HG03139 (cell line): ENCODE measurements around the gene ULK2.
"Not testable (repeated sequence)": the region's sequence is repeated elsewhere in the genome, so short reads cannot be mapped to it uniquely, and the experiment has no call there.

Source experiments
- ATAC-seq: cut with Tn5 transposase; IDR thresholded peaks from one replicate; pipeline ENCODE4 v1.9.1; 2021; ENCODE audit not compliant: unreplicated experiment

ULK2 gene

GRCh38 chr17:19867329-19868078 lies at the start of gene ULK2:
TSS of gene ULK2 (minus strand) at chr17:19867936. CDS start at chr17:19867417, 519 bp downstream.
- ATAC-seq = no peak

DNA sequence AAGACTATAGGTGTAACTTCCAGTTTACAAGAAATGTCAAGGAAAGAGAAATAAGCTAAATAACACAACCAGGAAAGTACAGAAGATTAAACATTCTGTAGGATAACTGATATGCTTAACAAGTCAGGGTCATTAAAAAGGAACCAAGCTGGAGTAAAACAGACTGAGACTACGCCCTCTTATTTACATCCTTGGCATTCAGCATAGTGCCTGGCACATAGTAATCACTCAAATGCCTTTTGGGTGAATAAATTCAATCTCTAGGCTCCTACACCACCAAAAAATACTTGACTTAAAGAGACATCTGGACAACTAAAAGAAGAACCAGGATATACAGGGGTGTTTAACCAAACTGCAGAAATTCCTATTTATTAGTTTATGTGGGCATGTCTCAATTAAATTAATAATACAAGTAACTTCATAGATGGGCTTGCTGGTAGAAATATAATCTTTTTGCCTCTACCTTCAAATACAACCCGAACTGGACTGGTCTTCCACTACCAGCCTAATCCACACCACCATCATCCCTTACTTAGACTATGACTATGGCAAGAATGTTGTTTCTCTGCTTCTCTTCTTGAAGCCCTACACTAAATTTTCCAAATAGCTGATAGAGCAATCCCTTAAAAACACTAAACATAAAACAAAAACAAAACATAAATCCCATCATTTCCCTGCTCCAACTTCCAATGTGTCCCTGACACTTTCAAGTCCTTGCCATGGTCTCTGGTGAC lies 47.7 kb upstream of the ULK2 start:
- ATAC-seq = no peak

GRCh38 chr17:19911033-19911432 lies 43.3 kb upstream of the ULK2 start:
- no peak for ATAC-seq

DNA sequence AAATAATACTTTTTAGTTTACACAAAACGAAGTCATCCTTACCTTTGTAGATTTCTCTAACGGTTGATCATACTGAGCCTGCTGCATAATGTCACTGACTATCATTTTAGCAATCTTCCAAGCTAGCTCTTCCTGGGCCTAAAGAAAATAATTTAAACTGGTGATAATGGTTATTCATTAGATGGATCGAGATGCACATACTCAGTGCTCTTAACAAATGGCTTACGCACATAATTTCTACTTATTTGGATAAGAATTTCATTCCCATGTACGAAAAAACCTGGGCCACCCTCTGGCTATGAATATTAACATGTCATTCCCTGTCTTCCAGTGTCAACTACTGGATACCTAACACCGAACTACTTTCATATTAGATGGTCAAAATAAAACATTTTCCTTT lies 41.4 kb upstream of the ULK2 start:
- ATAC-seq = no peak

GRCh38 chr17:19905502-19905901 lies 37.8 kb upstream of the ULK2 start:
- no peak for ATAC-seq

DNA sequence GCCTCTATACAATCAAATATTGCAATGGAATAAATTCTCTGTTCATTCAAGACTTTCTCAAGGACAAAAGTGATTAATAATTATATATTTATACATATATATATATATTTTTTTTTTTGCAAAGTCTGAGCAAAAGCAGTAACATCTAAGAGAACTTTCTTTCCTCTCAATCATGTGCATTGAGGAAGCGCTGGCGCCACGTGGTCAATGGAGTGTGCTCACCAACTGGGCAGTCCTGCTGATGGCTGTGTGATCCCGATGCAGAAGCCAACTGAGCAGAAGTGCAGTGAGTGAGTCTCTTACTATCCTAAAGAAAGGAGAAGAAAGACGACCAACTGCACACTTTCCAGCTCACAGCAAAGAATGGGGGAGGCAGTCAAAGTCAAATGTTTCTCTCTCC lies 37.2 kb upstream of the ULK2 start:
- no peak for ATAC-seq

DNA sequence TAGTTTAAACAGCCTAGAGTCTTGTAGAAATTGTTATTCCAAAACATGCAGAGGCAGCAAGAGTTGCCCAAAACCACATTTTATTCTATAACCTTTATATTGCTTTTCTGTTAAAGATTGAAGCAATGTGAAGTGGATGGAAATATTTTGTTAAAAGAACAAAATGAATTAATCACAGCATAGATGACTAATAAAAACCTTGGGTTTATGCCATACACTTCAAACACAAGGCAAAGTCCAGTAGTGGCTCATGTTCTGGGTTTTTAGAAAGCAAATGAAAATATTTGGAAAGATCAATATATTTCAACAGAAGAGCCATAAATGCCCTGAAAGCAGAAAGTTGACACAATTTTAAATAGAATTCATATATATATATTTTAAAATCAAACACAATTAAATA lies 36.7 kb upstream of the ULK2 start:
- no peak for ATAC-seq

GRCh38 chr17:19900809-19901208 lies 33.1 kb upstream of the ULK2 start:
- no peak for ATAC-seq

DNA sequence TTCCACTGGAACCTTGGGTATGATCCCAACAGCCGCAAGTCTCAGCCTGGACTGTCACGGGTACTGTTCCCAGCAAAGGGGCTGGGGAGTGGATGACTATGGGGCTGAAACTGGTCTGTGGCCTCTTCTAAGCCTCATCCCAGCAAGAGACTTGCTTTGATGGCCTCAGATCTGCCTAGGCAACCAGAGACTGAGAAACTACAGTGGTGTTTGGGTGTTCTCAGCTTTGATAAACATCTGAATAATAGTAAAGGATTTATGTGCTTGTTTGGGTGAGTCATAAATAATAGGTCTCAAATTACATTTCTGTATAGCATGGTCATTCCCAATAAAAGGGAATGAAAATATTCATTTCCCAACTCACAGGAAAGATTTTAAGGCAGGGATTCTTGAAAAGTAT lies 30.2 kb upstream of the ULK2 start:
- no peak for ATAC-seq

- ATAC-seq = no peak
Measured at GRCh38 chr17:19897090-19897837, 29.5 kb upstream of the ULK2 start.

DNA sequence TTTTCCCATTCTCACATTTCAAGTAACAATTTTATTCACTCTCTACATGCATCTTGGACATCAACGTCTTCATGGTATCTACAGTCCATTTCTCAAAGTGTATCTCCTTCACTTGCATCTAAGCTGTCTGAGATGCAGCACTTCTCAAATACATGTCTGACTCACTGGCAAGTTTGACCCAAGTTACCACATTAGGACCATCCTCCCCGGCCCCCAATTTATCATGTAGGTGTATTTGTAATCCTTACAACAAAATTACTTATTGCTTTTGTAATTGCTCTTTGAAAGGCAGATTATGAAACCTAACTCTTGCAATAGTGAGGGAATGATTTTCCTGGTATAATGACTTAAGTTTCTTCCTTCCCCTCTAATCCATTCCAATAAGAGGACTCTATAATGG lies 28.9 kb upstream of the ULK2 start:
- ATAC-seq = no peak

- not testable (repeated sequence) for ATAC-seq
Measured at GRCh38 chr17:19890554-19890953, 22.8 kb upstream of the ULK2 start.

- ATAC-seq = not testable (repeated sequence)
Measured at GRCh38 chr17:19890001-19890400, 22.3 kb upstream of the ULK2 start.

DNA sequence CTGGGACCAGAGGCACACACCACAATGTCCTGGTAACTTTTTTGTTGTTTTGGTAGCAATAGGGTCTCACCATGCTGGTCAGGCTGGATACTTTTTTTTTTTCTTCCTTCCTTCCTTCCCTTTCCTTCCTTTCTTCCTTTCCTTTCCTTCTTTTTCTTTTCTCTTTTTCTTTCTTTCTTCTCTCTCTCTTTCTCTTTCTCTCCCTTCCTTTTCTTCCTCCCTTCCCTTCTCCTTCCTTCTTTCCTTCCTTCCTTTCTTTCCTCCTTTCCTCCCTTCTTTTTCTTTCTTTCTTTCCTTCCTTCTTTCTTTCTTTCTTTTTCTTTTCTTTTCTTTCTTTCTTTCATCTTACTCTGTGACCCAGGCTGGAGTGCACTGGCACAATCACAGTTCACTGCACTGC lies 18.4 kb upstream of the ULK2 start:
- ATAC-seq = no peak

- no peak for ATAC-seq
Measured at GRCh38 chr17:19883537-19884215, 15.9 kb upstream of the ULK2 start.

GRCh38 chr17:19880393-19880792 lies 12.7 kb upstream of the ULK2 start:
- ATAC-seq = no peak

DNA sequence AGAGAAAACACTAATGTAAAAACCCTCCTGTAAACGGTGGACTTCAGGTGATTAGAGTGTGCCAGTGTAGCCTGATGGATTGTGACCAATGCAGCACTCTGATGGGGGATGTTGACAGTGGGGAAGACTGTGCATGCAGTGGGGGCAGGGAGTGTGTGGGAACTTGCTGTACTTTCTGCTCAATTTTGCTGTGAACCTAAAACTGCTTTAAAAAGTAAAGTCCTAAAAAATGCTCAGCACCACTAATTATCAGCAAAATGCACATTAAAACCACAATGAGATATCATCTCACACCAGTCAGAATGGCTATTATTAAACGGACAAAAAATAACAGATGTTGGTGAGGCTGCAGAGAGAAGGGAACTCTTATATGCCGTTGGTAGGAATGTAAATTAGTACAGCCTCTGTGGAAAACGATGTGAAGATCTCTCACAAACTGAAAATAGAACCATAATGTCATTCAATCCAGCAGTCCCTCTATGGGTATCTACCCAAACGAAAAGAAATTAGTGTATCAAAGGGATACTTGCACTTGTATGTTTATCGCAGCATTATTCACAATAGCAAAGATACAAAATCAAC lies 9.7 kb upstream of the ULK2 start:
- ATAC-seq = no peak

DNA sequence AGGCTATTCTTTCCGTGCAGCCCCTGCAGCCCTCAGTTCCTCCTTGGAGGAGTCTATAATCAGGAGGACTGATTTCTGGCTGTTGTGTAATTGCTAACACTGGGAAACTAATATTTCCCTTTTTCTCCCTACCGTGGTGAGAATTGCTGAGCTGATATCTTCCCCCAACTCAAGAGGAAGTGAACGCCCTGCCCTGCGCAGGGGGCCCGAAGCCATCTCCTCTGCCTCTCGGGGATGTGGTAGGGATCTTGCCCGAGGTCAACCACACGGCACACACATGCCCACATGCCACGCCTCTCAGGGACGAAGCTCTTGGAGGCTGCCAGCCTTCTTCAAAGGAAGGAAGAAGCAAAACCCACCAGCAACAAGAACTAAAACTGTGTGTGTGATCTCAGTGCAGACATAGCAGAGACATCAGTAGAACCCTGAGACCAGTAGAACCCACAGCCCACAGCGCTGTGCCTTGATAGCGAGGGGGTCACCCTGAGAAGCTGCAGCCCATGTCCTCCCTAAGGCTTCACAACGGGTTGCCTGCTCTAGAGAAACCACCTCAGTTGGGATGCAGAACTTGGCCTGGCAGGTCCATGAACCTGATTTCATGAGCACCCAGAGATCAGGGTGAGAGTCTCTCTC lies 8.9 kb upstream of the ULK2 start:
- no peak for ATAC-seq

- no peak for ATAC-seq
Measured at GRCh38 chr17:19874256-19874655, 6.5 kb upstream of the ULK2 start.

DNA sequence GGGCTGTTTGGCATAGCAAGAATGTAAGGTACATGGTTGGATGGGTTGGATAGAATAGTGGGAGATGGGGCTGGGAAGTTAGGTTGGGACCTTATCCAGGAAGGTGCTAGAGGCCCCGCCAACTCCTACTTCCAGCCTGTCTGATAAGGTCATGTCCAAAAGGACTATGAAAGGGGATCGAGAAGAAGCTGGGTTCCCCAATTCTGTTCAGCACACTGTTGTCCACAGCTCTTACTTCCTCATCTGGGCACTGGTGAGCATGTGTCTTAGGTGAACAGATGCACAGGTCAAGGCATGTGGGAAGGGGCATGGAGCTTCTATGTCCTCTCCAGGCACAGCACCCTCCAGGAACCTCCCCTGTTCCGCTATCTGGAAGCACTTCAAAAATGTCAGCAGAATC lies 5.6 kb upstream of the ULK2 start:
- no peak for ATAC-seq

DNA sequence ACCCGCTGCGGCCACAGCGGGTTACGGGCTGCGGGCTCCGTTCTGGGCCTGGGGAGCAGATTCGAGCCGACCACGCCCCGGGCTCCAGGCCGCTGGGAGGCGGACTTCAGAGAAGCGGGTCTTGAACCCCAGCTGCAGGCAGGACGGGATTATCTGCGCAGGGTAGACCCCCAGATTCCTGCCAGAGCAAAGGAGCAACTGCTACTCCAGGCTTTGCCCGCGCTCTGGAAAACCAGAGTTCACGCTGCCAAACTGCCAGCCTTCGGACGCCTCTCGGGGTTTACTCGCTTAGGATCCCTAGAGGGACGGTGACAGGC lies 301 bp upstream of the ULK2 start:
- no peak for ATAC-seq
